ENCODE measurements around the gene TNFRSF25.
"Not testable (repeated sequence)": the region's sequence is repeated elsewhere in the genome, so short reads cannot be mapped to it uniquely, and the experiment has no call there.

TNFRSF25 gene

GRCh38 chr1:6450943-6451373, 15.0 kb downstream of the TNFRSF25 start:
- no peak for DNase-seq (ENCODE audit: low read depth)

- not testable (repeated sequence) for DNase-seq (ENCODE audit: low read depth)
These were observed 15.5 kb downstream of the TNFRSF25 start for GRCh38 chr1:6450486-6450885.

GRCh38 chr1:6450005-6450450, 15.9 kb downstream of the TNFRSF25 start:
- no peak for DNase-seq (ENCODE audit: low read depth)

GRCh38 chr1:6448749-6449631, 17.0 kb downstream of the TNFRSF25 start:
- DNase-seq (ENCODE audit: low read depth), result no peak

- DNase-seq (ENCODE audit: low read depth), result no peak
These were observed 17.9 kb downstream of the TNFRSF25 start for GRCh38 chr1:6447818-6448748.

- DNase-seq (ENCODE audit: low read depth), result no peak
These were observed 18.8 kb downstream of the TNFRSF25 start for GRCh38 chr1:6447016-6447817.

- no peak for DNase-seq (ENCODE audit: low read depth)
These were observed 19.3 kb downstream of the TNFRSF25 start for GRCh38 chr1:6446665-6447015.

- not testable (repeated sequence) for DNase-seq (ENCODE audit: low read depth)
These were observed 20.0 kb downstream of the TNFRSF25 start for GRCh38 chr1:6445929-6446328.

- no peak for DNase-seq (ENCODE audit: low read depth)
These were observed 20.8 kb downstream of the TNFRSF25 start for GRCh38 chr1:6445062-6445763.

GRCh38 chr1:6444377-6444776, 21.6 kb downstream of the TNFRSF25 start:
- DNase-seq (ENCODE audit: low read depth), result no peak

GRCh38 chr1:6443339-6444115, 22.4 kb downstream of the TNFRSF25 start:
- no peak for DNase-seq (ENCODE audit: low read depth)

GRCh38 chr1:6441586-6441985, 24.4 kb downstream of the TNFRSF25 start:
- DNase-seq (ENCODE audit: low read depth), result no peak

- peak; percentile 60 for DNase-seq (ENCODE audit: low read depth)
These were observed 25.5 kb downstream of the TNFRSF25 start for GRCh38 chr1:6440198-6441126.

- DNase-seq (ENCODE audit: low read depth), result peak; percentile 51
These were observed 27.9 kb downstream of the TNFRSF25 start for GRCh38 chr1:6438047-6438525.

- not testable (repeated sequence) for DNase-seq (ENCODE audit: low read depth)
These were observed 28.8 kb downstream of the TNFRSF25 start for GRCh38 chr1:6437012-6437700.

- DNase-seq (ENCODE audit: low read depth), result not testable (repeated sequence)
These were observed 29.7 kb downstream of the TNFRSF25 start for GRCh38 chr1:6436277-6436676.

- no peak for DNase-seq (ENCODE audit: low read depth)
These were observed 30.4 kb downstream of the TNFRSF25 start for GRCh38 chr1:6435547-6435946.

- no peak for DNase-seq (ENCODE audit: low read depth)
These were observed 30.8 kb downstream of the TNFRSF25 start for GRCh38 chr1:6435129-6435528.

GRCh38 chr1:6434186-6434585, 31.8 kb downstream of the TNFRSF25 start:
- no peak for DNase-seq (ENCODE audit: low read depth)
